CD4-positive, alpha-beta memory T cell (primary cell): ENCODE data around the gene COL4A2. TPM values are rescaled to one million over a fixed set of nuclear protein-coding genes. Genes with fewer than 3 reads are reported as not detected.

Experiments
- CTCF ChIA-PET: fragments of 350-600 bp; sonication (Branson Sonifier 250); formaldehyde crosslinking; loops from one replicate; lab custom pipeline; 2021; ENCODE audit warnings: inconsistent platforms; ENCODE audit not compliant: partially characterized antibody; lab: Charles Lee
- POLR2A ChIA-PET: fragments of 350-600 bp; sonication (Branson Sonifier 250); formaldehyde crosslinking; loops from one replicate; lab custom pipeline; 2021; ENCODE audit not compliant: partially characterized antibody; lab: Charles Lee
- DNase-seq, 5 donors: peaks; one replicate each; pipeline versions ENCODE4 v3.0.0 to v3.0.0-alpha.2; 2020 to 2022; ENCODE audit warnings: mixed read lengths in 1 of 5
- H3K27ac ChIP-seq: one replicate; pipeline ENCODE4 v1.7.0; 2013; ENCODE audit warnings: low read depth, low read length
- H3K27me3 ChIP-seq: 2 replicates; pipeline ENCODE4 v1.7.0; 2013; ENCODE audit warnings: mild to moderate bottlenecking, low read length, moderate library complexity; ENCODE audit not compliant: insufficient read depth
- H3K36me3 ChIP-seq: 2 replicates; pipeline ENCODE4 v1.7.0; 2013; ENCODE audit warnings: mild to moderate bottlenecking, low read length, moderate library complexity; ENCODE audit not compliant: insufficient read depth
- H3K4me1 ChIP-seq: 2 replicates; pipeline ENCODE4 v1.7.0; 2013; ENCODE audit warnings: mild to moderate bottlenecking, low read length, moderate library complexity; ENCODE audit not compliant: insufficient read depth
- H3K4me3 ChIP-seq, 2 donors: one replicate each; pipeline ENCODE4 v1.7.0; 2013; ENCODE audit warnings: low read length in 2 of 2, mild to moderate bottlenecking in 1 of 2
- H3K9me3 ChIP-seq, 2 donors: one replicate each; pipeline ENCODE4 v1.7.0; 2013; ENCODE audit warnings: low read length in 2 of 2, control low read depth in 1 of 2; ENCODE audit not compliant: control insufficient read depth in 1 of 2
- H3K27ac Mint-ChIP-seq, 7 donors: one replicate each; pipeline ENCODE4 v1.8.0; 2020 to 2021; ENCODE audit warnings: mixed read lengths in 7 of 7, mild to moderate bottlenecking in 6 of 7, inconsistent platforms in 3 of 7, moderate library complexity in 3 of 7
- H3K27me3 Mint-ChIP-seq, 2 donors: one replicate each; pipeline ENCODE4 v1.8.0; 2020 to 2021; ENCODE audit warnings: mixed read lengths in 2 of 2
- H3K36me3 Mint-ChIP-seq, 2 donors: one replicate each; pipeline ENCODE4 v1.8.0; 2020 to 2021; ENCODE audit warnings: mixed read lengths in 2 of 2, inconsistent platforms in 1 of 2, mild to moderate bottlenecking in 1 of 2
- H3K4me1 Mint-ChIP-seq, 4 donors: one replicate each; pipeline ENCODE4 v1.8.0; 2020 to 2021; ENCODE audit warnings: mixed read lengths in 4 of 4, mild to moderate bottlenecking in 1 of 4
- H3K4me3 Mint-ChIP-seq, 8 donors: one replicate each; pipeline ENCODE4 v1.8.0; 2020 to 2021; ENCODE audit warnings: mixed read lengths in 8 of 8, mild to moderate bottlenecking in 7 of 8, moderate library complexity in 6 of 8, inconsistent platforms in 3 of 8
- H3K9me3 Mint-ChIP-seq, 8 donors: one replicate each; pipeline ENCODE4 v1.8.0; 2020 to 2021; ENCODE audit warnings: mixed read lengths in 8 of 8, mild to moderate bottlenecking in 5 of 8, inconsistent platforms in 3 of 8, moderate library complexity in 1 of 8
- intact Hi-C: fragments of 100-400 bp; cut with micrococcal nuclease; formaldehyde crosslinking; loops from one replicate; pipeline ENCODE4 v1.15.1; 2023
- polyA plus RNA-seq, 2 donors: library from polyadenylated mRNA; unstranded; fragments of 300-500 nt; fragmentation: Illumina TruSeq; gene quantifications; one replicate each; pipeline ENCODE4 v1.2.3, GENCODE V29; 2021
- total RNA-seq, 2 experiments: library from RNA; stranded (reverse); gene quantifications; one replicate each; pipeline ENCODE4 v1.2.3, GENCODE V29; 2021

The COL4A2 gene
- total and polyA plus RNA-seq, 4 experiments from 2014 or later, result not detected

DNA sequence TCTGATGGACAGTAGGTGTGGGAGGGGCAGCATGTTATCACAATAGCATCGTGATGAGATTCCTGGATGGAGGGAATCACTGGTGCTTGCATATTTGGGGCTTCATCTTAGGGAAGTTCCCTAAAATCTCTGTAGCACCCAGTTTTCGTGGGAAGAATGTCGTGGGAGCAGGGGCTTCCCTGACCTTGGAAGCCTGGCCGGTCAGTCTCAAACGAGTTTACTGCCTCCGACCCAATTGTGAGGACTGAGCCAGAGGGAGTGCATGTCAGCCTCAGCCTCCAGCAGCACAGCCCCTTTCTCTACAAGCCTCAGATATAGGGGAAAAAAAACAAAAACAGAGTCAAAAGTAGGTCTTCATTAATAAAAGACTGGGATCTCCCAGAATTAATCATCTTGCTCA lies 32.2 kb downstream of the COL4A2 start:
- POLR2A ChIA-PET, result no interaction called here
- no peaks in the 10 kb centered on the region for H3K27me3 ChIP-seq
- Mint-ChIP-seq H3K9me3 (peaks cover 0 to 9% (median 4%) of the 10 kb centered on the region in 8 donors), H3K27ac (no peak overlapping the region), H3K4me1 (peaks cover 11 to 26% (median 17%) of the 10 kb centered on the region in 4 donors), H3K27me3 (peaks cover 8 to 14% of the 10 kb centered on the region in 2 donors), H3K36me3 (peaks cover 0 to 1% of the 10 kb centered on the region in 2 donors), H3K4me3 (no peak overlapping the region)
- no peaks in the 10 kb centered on the region for H3K9me3 ChIP-seq
- peaks cover 14% of the 10 kb centered on the region for H3K4me1 ChIP-seq
- H3K4me3 ChIP-seq, result no peak overlapping the region
- CTCF ChIA-PET, result no interaction called here
- H3K36me3 ChIP-seq, result no peaks in the 10 kb centered on the region
- DNase-seq, result no peak
- H3K27ac ChIP-seq, result no peak overlapping the region
- intact Hi-C loops, result no loop called here

DNA sequence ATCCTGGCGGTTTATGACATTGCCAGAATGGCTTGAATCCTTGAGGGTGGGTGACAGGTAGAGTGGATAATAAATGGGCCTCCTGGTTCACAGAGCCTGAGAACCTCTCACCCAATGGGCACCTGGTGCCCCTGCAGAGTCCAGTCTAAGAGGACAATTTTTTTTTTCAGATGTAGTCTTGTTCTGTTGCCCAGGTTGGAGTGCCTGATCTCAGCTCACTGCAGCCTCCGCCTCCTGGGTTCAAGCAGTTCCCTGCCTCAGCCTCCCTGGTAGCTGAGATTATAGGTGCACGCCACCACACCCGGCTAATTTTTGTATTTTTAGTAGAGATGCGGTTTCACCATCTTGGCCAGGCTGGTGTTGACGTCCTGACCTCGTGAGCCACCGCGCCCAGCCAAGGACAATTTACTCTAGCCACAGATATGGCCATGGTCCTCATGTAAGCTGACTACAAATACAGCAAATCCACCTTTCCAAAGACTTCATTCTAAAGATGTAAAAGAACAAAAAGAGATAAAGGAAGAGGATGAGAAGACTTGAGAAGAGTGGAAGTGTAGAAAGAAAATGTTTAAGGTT lies 33.0 kb downstream of the COL4A2 start:
- H3K36me3 ChIP-seq, result no peaks in the 10 kb centered on the region
- intact Hi-C loops, result no loop called here
- Mint-ChIP-seq H3K9me3 (peaks cover 0 to 9% (median 1%) of the 10 kb centered on the region in 8 donors), H3K4me1 (peaks cover 11 to 26% (median 17%) of the 10 kb centered on the region in 4 donors), H3K4me3 (peak overlapping the region in 4 of 8 donors; percentile 63 to 79 (median 74)), H3K36me3 (no peaks in the 10 kb centered on the region), H3K27me3 (peaks cover 8 to 13% of the 10 kb centered on the region in 2 donors), H3K27ac (peak overlapping the region in 2 of 7 donors; percentile 10 to 76)
- ChIA-PET POLR2A (no interaction called here), CTCF (no interaction called here)
- no peak for DNase-seq
- no peaks in the 10 kb centered on the region for H3K27me3 ChIP-seq
- H3K4me3 ChIP-seq, result no peak overlapping the region
- H3K4me1 ChIP-seq, result peaks cover 14% of the 10 kb centered on the region
- H3K9me3 ChIP-seq, result no peaks in the 10 kb centered on the region
- no peak overlapping the region for H3K27ac ChIP-seq

DNA sequence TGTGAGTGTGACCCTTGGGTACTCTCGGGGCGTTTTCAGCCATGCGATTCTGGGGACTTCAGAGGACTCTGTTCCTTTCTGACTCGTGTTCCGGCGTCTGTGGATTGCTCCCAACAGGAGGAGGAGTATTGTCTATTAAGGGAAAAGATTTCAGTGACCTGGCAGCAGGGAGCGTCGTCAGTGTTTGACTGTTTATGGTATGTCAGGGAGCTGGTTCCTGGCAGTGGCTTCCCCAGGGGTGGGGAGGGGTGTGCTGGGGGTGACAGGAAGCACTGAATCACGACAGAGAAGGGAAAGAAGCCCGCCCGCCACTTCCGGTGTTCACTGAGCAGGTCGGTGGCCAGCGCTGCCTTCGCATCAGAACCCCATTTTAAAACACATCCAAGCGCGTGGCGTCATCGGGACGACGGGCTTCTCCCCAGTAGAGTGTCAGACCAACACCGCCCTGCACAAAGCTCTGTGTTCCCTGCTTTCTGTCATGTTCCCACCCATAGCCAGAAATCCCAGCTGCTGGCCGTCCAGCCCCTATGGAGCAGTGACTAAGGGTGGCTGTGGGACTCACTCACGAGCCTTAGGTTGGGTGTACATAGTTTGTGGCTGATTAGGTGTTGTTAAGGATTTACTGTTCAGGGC lies 33.8 kb downstream of the COL4A2 start:
- peaks cover 8 to 13% of the 10 kb centered on the region in 2 donors for H3K27me3 Mint-ChIP-seq
- CTCF ChIA-PET, result no interaction called here
- Histone ChIP-seq H3K9me3 (no peaks in the 10 kb centered on the region), H3K27me3 (no peaks in the 10 kb centered on the region), H3K27ac (no peak overlapping the region), H3K4me3 (no peak overlapping the region), H3K4me1 (peaks cover 14% of the 10 kb centered on the region), H3K36me3 (no peaks in the 10 kb centered on the region)
- peak overlapping the region; percentile 17 to 72 (median 51) for H3K27ac Mint-ChIP-seq
- H3K9me3 Mint-ChIP-seq, result peaks cover 0 to 7% (median 0%) of the 10 kb centered on the region in 8 donors
- intact Hi-C loops, result no loop called here
- peaks cover 11 to 26% (median 17%) of the 10 kb centered on the region in 4 donors for H3K4me1 Mint-ChIP-seq
- POLR2A ChIA-PET, result no interaction called here
- DNase-seq, result peak in 4 of 5 donors; percentile 11 to 36 (median 30)
- H3K36me3 Mint-ChIP-seq, result no peaks in the 10 kb centered on the region
- H3K4me3 Mint-ChIP-seq, result peak overlapping the region; percentile 55 to 79 (median 70)

GRCh38 chr13:110341445-110342244 lies 34.6 kb downstream of the COL4A2 start:
- Mint-ChIP-seq H3K27ac (peak overlapping the region in 5 of 7 donors; percentile 10 to 87 (median 72)), H3K9me3 (peaks cover 0 to 4% (median 0%) of the 10 kb centered on the region in 8 donors), H3K4me1 (peaks cover 11 to 26% (median 17%) of the 10 kb centered on the region in 4 donors), H3K27me3 (peaks cover 8 to 13% of the 10 kb centered on the region in 2 donors), H3K4me3 (peak overlapping the region in 5 of 8 donors; percentile 68 to 79 (median 71)), H3K36me3 (no peaks in the 10 kb centered on the region)
- H3K4me1 ChIP-seq, result peaks cover 14% of the 10 kb centered on the region
- no peaks in the 10 kb centered on the region for H3K36me3 ChIP-seq
- no peak for DNase-seq
- intact Hi-C loops, result no loop called here
- H3K27ac ChIP-seq, result no peak overlapping the region
- CTCF ChIA-PET, result no interaction called here
- POLR2A ChIA-PET, result no interaction called here
- no peaks in the 10 kb centered on the region for H3K27me3 ChIP-seq
- no peak overlapping the region for H3K4me3 ChIP-seq
- no peaks in the 10 kb centered on the region for H3K9me3 ChIP-seq

DNA sequence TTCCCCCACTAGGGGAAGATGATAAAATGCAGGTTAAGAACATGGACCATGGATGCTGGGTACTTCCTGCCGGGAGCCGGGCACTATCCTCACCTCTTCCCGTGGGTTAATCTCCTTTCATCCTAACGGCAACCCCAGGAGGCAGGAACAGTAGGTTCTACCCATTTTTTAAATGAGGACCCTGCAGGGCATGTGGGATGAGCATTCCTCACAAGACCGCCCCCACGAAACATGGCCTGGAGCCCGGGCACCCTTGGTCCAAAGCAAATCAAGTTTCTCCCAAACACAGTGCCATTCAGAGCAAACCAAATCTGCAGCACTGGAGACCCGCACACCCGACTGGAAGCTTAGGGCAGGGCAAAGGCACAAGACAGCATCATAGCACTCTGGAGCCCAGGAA lies 35.4 kb downstream of the COL4A2 start:
- Histone ChIP-seq H3K4me1 (peaks cover 14% of the 10 kb centered on the region), H3K4me3 (no peak overlapping the region), H3K27ac (no peak overlapping the region), H3K36me3 (no peaks in the 10 kb centered on the region), H3K9me3 (no peaks in the 10 kb centered on the region), H3K27me3 (no peaks in the 10 kb centered on the region)
- ChIA-PET POLR2A (no interaction called here), CTCF (no interaction called here)
- H3K27me3 Mint-ChIP-seq, result peaks cover 8 to 13% of the 10 kb centered on the region in 2 donors
- H3K4me3 Mint-ChIP-seq, result no peak overlapping the region
- DNase-seq, result no peak
- no peak overlapping the region for H3K27ac Mint-ChIP-seq
- H3K36me3 Mint-ChIP-seq, result no peaks in the 10 kb centered on the region
- intact Hi-C loops, result no loop called here
- H3K4me1 Mint-ChIP-seq, result peaks cover 11 to 26% (median 17%) of the 10 kb centered on the region in 4 donors
- H3K9me3 Mint-ChIP-seq, result peaks cover 0 to 4% (median 0%) of the 10 kb centered on the region in 8 donors

GRCh38 chr13:110343241-110343865 lies 36.3 kb downstream of the COL4A2 start:
- no peak overlapping the region for H3K27ac Mint-ChIP-seq
- peaks cover 14% of the 10 kb centered on the region for H3K4me1 ChIP-seq
- H3K9me3 ChIP-seq, result no peaks in the 10 kb centered on the region
- POLR2A ChIA-PET, result no interaction called here
- H3K36me3 Mint-ChIP-seq, result no peaks in the 10 kb centered on the region
- H3K4me3 ChIP-seq, result no peak overlapping the region
- intact Hi-C loops, result no loop called here
- no peaks in the 10 kb centered on the region for H3K36me3 ChIP-seq
- no peak for DNase-seq
- H3K27me3 ChIP-seq, result no peaks in the 10 kb centered on the region
- CTCF ChIA-PET, result no interaction called here
- no peak overlapping the region for H3K4me3 Mint-ChIP-seq
- H3K9me3 Mint-ChIP-seq, result peaks cover 0 to 4% (median 0%) of the 10 kb centered on the region in 8 donors
- H3K4me1 Mint-ChIP-seq, result peaks cover 11 to 26% (median 17%) of the 10 kb centered on the region in 4 donors
- H3K27me3 Mint-ChIP-seq, result peaks cover 6 to 13% of the 10 kb centered on the region in 2 donors
- H3K27ac ChIP-seq, result no peak overlapping the region

DNA sequence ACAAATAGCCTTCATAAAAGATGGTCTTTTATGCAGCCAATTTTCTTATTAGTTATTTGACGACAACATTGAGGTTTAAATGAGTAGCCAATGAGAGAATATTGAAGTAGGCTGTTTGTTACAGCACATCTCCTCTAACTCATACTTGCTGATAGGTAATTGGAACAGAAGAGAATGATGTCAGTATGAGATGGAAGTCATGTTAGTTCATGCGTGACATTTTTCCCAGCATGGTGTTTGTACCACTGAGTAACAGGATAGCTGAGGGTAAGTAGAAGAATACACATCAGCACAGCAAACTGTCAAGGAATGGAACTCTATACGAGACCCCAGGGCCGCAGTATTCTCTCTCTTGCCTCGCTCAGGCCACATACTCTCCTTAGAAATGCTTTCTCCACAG lies 37.2 kb downstream of the COL4A2 start:
- Histone ChIP-seq H3K36me3 (no peaks in the 10 kb centered on the region), H3K4me1 (peaks cover 14% of the 10 kb centered on the region), H3K9me3 (no peaks in the 10 kb centered on the region), H3K4me3 (no peak overlapping the region), H3K27me3 (no peaks in the 10 kb centered on the region), H3K27ac (no peak overlapping the region)
- Mint-ChIP-seq H3K9me3 (peaks cover 0 to 4% (median 0%) of the 10 kb centered on the region in 8 donors), H3K36me3 (no peaks in the 10 kb centered on the region), H3K4me3 (no peak overlapping the region), H3K4me1 (peaks cover 9 to 26% (median 17%) of the 10 kb centered on the region in 4 donors), H3K27me3 (peaks cover 6 to 7% of the 10 kb centered on the region in 2 donors), H3K27ac (no peak overlapping the region)
- intact Hi-C loops, result no loop called here
- ChIA-PET CTCF (no interaction called here), POLR2A (no interaction called here)
- DNase-seq, result no peak
